ENCODE results near the gene NT5C3B.

GRCh38 chr17:41784207-41784744, 51.8 kb downstream of the NT5C3B start:
- TF ChIP-seq, protein P1, sequence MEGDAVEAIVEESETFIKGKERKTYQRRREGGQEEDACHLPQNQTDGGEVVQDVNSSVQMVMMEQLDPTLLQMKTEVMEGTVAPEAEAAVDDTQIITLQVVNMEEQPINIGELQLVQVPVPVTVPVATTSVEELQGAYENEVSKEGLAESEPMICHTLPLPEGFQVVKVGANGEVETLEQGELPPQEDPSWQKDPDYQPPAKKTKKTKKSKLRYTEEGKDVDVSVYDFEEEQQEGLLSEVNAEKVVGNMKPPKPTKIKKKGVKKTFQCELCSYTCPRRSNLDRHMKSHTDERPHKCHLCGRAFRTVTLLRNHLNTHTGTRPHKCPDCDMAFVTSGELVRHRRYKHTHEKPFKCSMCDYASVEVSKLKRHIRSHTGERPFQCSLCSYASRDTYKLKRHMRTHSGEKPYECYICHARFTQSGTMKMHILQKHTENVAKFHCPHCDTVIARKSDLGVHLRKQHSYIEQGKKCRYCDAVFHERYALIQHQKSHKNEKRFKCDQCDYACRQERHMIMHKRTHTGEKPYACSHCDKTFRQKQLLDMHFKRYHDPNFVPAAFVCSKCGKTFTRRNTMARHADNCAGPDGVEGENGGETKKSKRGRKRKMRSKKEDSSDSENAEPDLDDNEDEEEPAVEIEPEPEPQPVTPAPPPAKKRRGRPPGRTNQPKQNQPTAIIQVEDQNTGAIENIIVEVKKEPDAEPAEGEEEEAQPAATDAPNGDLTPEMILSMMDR (IDR thresholded peaks at IDR 0.05) = no peak
- TF ChIP-seq EZH2 (IDR thresholded peaks at IDR 0.05; ENCODE audit: borderline replicate concordance, insufficient read depth, low read depth, low read length, poor library complexity, severe bottlenecking) = no peak
